Jurkat, Clone E6-1 (cell line): ENCODE data around the gene HOXB9.

Source experiments
- DNase-seq: peaks from one replicate; pipeline ENCODE4 v3.0.0-alpha.2; 2011; ENCODE audit warnings: low read depth, low spot score
- H3K4me3 ChIP-seq: 2 replicates; pipeline ENCODE4 v1.5.1; 2011; ENCODE audit warnings: mild to moderate bottlenecking, low read length, control low read depth, moderate library complexity

The HOXB9 gene

DNA sequence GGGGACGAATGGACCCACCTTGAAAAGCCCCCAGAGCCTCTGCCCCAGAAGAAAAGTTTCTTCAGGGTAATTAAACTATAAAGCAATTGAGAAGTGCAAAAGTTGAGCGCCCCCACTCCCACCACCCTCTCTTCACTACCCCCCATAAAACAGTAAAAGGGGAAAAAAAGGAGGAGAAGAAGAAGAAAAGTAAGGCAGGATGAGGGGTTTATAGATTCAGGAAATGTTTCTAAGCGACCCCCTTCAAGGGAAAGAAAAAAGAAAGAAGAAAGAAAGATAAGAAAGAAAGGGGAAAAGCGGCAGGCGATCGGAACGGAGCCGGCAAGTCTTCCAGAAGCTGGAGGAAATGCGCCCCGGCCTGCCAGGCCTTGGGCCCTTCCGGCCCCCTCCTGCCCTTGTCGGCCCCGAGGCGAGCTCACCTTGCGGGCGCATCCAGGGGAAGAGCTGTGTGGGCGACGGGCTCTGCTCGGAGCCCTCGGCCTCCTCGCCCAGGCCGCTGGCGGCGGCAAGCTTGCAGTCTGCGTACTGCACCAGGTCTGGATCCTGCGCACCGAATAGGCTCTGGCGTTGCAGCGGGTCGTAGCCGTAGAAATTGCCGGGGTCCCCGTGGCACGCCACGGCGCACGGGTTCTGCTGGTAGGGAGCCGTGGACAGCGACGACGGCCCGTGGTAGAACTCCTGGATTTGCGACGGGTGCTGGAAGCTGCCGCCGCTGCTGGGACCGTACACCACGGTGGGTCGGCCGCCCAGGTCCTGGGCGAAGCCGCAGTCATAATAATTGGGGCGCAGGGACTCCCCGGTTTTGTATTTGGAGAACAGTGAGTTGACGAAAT, 12.1 kb downstream of the HOXB9 start:
- no peak overlapping the region for H3K4me3 ChIP-seq
- DNase-seq, result no peak

DNA sequence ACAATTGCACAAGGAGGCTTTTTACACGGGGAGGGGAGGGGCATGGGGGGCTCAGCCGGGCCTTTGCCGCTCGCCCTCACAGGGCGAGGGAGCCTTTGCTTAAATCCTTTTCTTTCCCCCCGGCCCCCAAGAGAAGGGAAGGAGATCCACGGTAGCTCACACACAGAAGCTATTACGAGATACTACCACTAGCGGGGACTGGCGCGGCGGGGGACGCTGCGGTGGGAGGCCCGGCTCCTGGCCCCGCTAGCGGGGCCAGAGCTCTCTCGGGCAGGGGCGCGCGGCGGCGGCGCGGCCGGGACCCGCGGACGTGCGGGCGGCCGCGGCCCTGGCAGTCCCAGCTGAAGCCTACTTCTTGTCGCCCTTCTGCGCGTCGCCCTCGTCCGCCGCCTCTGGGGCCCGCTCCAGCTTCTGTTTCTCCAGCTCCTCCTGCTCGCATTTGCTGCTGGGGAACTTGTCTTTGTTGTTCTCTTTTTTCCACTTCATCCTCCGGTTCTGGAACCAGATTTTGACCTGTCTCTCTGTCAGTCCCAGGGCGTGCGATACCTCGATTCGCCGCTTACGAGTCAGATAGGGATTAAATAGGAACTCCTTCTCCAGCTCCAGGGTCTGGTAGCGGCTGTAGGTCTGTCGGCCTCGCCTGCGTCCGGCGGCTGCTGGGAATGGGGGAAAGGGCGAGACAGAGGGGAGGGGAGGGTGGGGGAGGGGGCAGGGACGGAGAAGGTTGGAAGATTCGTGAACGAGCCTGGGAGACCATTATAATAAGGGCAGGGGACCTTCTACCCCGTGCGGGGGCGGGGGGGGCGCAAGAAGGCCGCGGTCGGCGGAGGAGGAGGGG, 13.1 kb downstream of the HOXB9 start:
- peak overlapping the region; percentile 51 for H3K4me3 ChIP-seq
- DNase-seq, result peak; percentile 46

DNA sequence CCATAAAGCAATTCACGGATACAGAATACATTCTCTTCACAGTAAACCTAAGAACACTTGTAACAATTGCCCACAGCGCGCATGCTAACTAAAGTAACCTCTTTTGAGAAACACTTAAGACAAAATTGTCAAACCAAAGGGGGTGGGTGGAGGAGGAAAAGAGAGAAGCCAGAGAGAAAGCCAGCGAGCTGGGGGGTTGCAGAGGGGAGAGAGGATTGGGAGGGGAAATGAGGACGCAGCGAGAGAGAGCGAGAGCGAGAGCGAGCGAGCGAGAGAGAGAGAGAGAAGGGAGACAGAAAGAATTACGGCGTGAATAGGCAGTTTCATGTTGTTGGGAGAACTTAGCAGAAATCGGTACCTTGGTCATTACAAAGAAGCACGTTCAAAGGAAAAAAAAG, 13.7 kb downstream of the HOXB9 start:
- peak overlapping the region; percentile 51 for H3K4me3 ChIP-seq
- no peak for DNase-seq

DNA sequence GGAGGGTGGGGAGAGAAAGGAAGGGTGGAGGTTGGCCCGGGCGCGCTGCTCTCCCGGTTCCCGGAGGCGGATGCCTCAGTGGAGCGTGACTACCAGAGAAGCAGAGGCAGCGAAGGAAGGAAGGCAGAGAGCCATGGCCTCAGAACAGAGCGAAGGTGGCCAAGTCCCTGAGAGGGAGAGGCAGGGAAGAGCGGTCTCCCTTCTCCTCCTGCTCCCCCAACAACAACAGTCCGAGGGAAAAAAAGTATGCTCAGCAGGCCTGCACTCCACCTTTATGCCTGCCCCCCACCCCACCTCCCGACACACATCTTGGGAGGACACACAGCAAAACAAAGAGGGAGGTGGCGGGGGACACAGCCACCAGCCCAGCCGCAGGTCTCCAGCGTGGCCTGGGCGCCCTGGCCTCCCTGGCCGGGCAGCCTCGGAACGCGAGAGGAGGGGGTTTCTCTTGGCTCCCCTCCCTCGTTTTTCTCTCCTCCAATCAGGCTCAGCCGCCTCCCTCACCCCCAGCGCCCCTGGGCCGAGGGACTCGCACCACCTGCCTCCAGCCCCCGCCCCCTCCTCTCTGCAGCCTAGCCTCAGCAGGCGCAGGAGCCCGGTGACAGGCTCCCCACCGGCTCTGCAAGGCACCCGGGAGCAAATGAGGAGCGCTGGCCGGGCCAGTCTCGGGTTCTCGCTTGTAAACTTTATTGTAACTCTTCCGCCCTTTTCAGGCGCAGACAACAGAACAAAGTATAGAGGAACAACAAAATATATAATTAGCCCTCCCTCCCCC, 14.3 kb downstream of the HOXB9 start:
- H3K4me3 ChIP-seq, result peak overlapping the region; percentile 85
- no peak for DNase-seq

DNA sequence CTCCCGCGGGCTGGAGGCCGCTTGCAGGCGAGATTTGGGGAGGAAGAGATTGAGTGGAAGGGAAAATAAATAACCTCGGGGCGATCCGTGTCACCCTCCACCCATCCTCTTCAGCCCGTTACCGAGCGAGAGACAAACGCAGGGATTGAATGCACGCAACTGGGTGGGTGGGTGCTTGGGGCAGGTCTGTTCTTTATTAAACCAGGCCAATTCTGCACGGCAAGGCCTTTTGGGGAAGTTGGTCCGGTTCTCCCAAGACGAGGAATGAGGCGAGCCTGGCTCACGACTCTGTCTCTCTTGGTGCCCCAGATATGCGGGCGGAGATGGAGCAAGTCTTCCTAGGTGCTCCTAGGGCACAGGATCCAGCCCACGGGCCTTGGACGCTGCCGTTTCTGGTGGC, 14.9 kb downstream of the HOXB9 start:
- peak overlapping the region; percentile 85 for H3K4me3 ChIP-seq
- DNase-seq, result no peak

DNA sequence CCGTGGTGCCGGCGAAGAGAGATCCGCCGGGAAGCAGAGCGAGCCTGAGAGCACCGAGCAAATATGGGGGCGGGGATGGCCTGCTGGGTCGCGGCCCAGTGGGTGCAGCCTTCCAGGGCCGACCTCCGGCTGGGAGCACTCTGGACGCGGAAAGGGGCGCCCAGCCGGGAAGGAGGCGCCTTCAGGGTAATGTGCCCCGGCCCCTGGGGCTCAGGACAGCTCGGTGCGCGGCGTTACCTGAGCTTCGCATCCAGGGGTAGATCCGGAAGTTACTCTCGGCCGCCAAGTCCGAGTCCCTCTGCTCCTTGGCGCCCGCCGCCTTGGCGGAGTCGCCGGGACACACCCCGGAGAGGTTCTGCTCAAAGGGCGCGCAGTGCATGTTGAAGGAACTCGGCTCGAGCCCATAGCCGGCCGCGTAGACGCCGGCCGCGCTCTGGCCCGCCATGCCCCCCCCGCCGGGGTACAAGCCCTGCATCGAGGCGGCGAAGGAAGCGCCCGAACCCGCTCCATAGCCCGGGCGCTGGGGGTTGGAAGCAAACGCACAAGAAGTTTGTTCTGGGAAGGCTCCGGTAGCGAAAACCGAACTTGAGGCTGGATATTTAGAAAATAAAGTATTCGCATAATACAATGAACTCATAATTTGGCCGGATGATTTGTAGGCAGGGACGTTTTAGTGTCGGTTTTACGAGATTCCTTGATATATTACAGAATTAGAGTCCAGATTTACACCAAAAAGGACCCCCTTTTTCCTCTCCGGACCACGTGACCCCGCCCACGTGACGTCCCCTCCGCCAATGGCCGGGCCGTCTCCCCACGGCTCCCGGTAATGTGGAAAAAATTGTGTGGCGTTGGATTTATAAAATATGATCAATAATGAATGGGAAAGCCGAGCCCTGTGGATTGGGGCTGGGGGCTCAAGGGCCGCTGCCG, 15.6 kb downstream of the HOXB9 start, which contains the start of gene HOXB7:
Gene HOXB7, minus strand, starts transcription at position 736 of the 930 bp plus-strand sequence. Its CDS starts 99 bp downstream, at position 637.
- H3K4me3 ChIP-seq, result peak within 1 kb of the TSS; percentile 85
- peak; percentile 50 for DNase-seq

DNA sequence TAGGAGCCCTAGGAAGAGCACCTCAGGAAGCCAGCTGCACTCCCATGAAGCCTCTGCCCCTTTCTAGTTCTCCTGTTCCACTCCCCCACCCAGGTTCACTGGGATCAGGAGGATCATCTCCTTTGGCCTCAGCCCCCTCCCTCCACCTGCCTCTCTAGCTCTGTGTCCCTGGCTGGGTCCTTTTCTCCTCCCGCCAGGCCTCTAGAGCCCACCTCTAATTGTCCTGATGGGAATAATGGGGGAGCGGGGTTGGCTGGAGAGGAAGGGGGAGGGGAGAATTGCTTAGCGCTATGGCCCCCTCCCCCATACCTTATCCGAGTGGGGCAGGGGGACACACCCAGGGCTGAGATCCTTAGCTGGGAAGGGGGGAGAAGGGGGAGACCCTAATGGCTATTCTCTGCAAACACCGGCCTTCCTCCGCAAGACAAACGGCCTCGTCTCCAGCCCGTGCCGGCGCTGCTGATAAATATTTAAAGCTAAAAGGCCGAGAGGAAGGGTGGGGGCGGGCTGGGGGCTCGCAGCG, 16.3 kb downstream of the HOXB9 start:
- H3K4me3 ChIP-seq, result peak overlapping the region; percentile 85
- DNase-seq, result no peak

DNA sequence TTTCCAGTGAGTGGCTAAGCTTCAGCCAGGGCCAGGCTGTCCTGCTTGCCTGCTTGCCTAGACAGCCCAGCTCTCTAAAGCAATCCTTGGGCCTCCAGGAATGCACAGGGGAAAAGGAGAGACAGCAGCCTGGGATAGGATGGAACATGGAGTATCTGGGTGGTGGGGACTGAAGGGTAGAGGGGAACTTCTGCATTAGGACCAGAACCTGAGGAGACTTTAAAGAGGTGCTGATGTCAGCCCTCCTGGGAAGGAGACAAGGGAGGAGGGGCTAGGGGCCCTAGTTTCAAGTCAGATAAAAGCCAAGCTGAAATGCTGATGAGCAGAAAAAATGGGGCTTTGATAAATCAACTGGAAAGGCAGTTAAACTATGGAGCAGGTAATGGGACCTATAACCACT, 17.1 kb downstream of the HOXB9 start:
- no peak overlapping the region for H3K4me3 ChIP-seq
- DNase-seq, result no peak

DNA sequence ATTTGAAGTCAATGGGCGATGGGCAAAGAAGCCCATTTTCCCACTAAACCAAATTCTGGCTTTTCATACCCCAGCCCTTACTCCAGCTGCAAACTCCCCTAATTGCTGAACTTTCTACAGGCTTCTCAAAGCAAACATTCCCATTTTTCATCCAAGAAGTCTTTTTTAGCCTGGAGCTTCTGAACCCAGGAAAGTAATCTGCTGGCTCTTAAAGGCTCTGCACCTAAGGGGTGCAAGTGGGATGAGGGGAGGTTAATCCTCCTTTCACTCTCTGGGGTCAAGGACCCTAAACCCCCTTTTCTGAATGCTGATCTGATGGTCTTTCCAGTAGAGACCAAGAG, 17.7 kb downstream of the HOXB9 start:
- H3K4me3 ChIP-seq, result no peak overlapping the region

DNA sequence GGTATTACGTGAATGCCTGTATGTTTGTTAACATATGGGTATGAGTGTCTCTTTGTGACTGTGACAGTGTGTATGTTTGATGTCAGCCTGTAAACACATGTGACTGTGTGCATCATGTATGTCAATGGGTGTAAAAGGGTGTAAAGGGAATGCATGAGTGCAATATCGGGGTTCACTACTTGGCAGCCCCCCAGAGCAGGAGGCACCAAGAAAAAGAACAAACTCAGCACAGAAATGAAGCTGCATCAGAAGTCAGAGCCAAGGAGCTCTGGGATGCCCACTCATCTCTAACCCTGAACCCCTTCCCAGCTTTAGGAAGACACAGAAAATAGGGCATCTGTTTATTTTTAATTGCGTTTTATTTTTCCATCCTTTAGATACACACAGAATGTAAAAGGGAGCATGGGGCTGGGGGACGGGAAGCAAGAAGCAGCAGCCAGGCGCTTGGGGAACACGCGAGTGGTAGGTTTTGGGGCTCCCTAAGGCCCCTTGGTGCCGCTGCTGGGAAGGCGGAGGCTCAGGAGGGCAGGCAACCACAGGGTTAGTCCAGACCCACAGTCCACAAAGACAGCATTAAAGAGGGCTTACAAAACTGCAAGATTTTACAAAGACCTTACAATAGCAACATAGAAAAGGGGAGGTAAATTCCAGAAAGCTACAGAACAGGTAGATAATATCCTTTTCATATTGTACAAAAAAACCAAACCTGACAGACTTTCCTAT, 19.1 kb downstream of the HOXB9 start:
- no peak overlapping the region for H3K4me3 ChIP-seq
- no peak for DNase-seq

More for the DNA sequence above, 17.7 kb downstream of the HOXB9 start:
- DNase-seq, result no peak

DNA sequence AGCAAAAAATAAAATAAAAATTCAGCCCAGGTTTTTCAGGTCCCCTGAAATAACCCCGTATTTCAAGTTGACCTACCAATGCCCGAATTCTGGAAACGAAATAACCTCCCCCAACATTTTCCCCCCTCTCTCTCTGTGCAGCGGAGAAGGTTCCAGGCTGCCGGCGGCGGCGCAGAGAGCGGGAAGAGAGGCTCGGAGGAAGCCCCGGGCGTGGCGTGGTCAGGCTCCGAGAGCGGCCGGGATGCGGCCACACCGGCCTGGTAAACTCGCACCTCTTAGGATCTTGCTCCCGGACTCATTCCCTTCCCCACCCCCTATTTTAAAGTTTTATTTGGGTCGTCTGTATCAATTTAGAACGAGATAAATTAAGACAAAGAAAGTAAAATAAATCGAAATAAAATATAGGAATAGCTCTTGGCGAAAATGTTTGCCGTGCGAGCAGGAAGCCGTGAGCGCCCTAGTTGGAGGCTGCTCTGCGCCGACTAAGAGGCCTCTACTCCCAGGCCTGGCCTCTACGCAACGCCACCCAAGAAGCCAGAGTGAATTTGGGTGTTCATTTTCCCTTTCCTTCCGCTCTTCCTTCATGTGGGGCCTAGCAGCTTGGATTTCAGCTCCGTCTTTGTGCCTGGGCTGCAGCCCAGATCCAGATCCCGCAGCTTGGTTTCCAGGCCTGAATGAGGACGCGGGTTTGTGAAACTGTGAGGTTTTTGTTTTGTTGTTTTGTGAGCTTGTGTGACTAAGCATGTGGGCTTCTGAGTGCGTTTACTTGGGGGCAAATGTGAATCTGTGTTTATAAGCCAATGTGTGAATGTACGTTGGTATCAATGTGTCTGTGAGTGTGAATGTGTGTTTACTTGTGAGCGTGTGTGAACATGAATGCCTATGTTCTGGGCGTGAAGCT, 19.9 kb downstream of the HOXB9 start:
- no peak overlapping the region for H3K4me3 ChIP-seq
- no peak for DNase-seq

DNA sequence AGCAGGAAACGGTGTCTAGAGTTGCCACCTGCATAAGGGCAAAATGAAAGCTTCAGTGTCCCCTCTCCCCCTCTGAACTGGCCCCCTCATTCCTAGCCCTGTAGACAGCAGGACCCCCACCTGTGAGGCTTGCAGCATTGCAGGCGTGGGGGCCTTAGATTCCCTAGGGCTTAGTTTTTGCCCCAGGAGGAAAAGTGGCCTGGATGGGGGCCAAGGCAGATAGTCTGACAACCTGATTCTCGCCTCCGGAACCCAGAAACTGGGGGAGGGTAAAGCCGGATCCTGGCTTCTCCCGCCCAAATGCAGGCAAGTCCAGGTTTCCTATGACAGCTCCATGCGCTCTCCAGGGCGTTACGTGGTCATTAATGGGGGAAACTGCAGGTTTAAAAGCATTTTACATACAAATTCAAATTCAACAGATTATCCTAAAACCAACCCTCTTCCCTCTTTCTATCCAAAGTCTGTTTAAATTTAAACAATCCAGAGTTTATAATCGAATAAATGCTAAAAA, 20.7 kb downstream of the HOXB9 start:
- DNase-seq, result no peak

DNA sequence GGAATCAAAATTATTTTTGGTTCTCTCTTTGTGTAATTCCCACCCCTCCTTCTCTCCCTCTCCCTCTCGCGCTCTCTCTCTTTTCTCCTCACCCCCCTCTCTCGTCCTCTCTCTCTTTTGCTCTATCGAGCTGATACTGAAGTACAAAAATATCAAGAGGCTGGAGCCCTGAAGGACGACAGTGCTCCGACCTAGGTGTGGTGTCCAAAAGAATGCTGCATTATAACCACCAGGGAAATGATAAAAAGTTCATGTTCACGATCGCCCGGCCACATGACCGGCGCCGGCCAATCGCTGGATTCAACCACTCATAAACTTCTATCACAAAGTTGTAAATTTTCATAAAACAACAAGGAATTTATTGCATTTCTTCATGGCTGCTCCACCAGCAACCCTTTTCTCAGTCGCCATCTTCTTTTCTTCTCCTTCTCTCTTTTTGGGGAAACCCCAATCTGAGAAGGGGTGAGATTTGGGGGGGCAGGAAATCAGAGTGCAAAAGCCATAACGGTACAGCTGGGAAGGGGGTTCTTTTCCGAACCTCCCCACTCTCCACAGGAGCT, 21.3 kb downstream of the HOXB9 start, which contains the start of gene HOXB6:
Gene HOXB6, minus strand, starts transcription at position 217 of the 560 bp plus-strand sequence. CDS start 6,836 bp downstream, outside the sequence.
- no peak within 1 kb of the TSS for H3K4me3 ChIP-seq

More for the DNA sequence above, 20.7 kb downstream of the HOXB9 start:
- no peak overlapping the region for H3K4me3 ChIP-seq

DNA sequence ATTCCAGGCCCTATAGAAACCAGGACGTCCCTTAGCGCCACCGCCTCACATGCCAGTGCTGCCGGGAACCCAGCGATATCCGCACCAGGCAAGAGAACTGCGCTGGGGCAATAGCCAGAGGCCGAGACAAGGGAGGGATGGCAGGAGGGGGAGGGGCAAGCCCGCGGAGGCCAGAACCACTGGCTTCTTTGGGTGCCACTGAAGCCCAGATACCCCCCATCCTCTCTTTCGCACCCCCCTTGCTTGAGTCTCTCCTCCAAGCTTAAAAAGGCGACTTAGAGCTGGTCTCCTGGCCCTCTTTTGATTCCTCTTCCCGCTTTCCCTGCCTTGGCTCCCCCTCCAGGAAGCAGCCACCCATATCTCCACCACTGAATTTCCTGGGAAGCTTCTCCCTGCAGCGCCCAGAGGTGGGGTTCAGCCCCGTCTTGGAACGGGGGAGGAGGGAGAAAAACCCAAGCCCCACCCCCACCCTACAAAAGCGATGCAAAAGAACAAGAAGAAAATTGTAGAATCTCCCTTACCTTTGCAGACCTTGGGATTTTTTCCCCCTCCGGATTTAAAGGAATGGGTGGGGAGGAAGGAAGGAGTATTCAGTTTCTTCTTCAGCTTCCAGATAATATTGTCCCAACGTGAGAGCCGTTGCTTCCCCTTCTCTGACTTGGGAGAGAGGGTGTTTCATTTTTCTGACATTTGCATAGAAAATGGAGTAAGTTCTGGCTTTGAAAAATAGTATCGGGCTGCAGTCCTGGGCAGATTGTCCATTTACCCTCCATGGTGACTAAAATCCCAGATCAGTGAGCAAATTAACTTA, 22.0 kb downstream of the HOXB9 start:
- no peak overlapping the region for H3K4me3 ChIP-seq
- DNase-seq, result no peak

More for the DNA sequence above, 21.3 kb downstream of the HOXB9 start, which contains the start of gene HOXB6:
- DNase-seq, result no peak
